ENCODE results near the gene ZNF584. TPM values are rescaled to one million over a fixed set of nuclear protein-coding genes. Genes with fewer than 3 reads are reported as not detected.

The ZNF584 gene
- total and polyA plus RNA-seq, 2 donors (not counting 1 experiment from before 2014, with no cell fraction given): 3.0 to 12.3 TPM

- ATAC-seq (ENCODE audit: low read depth): peak; percentile 18
- H3K4me3 ChIP-seq (ENCODE audit: control extremely low read depth in 1 of 5, extremely low read depth in 1 of 5, insufficient read depth in 1 of 5, low read depth in 2 of 5, low read length in 4 of 5): peak overlapping the region; percentile 30 to 91 (median 89)
Observed at GRCh38 chr19:58466089-58466759, 57.8 kb downstream of the ZNF584 start.

More at GRCh38 chr19:58466089-58466759, 57.8 kb downstream of the ZNF584 start:
- Histone ChIP-seq H4K20me1 (ENCODE audit: control insufficient read depth, insufficient read depth, low read length, poor library complexity, severe bottlenecking) (peaks cover 4% of the 10 kb centered on the region), H3K79me2 (ENCODE audit: control insufficient read depth, insufficient read depth, low read length) (peaks cover 24% of the 10 kb centered on the region), H3K27me3 (replicated peaks in 1 of 4; ENCODE audit: control extremely low read depth in 1 of 4, control insufficient read depth in 3 of 4, insufficient read depth in 4 of 4, low read length in 3 of 4) (no peaks in the 10 kb centered on the region), H3K36me3 (replicated peaks in 1 of 2; ENCODE audit: control extremely low read depth in 1 of 2, control insufficient read depth in 1 of 2, extremely low read depth in 1 of 2, insufficient read depth in 2 of 2, low read length in 1 of 2) (peaks cover 0 to 3% of the 10 kb centered on the region in 2 experiments), H3K4me2 (replicated peaks; ENCODE audit: low read depth, low read length, poor library complexity, severe bottlenecking) (peak overlapping the region; percentile 78), H3K9ac (ENCODE audit: low read length) (peak overlapping the region; percentile 89), H2AFZ (ENCODE audit: insufficient read depth, low read depth, low read length, poor library complexity, severe bottlenecking) (peak overlapping the region; percentile 93), H3K27ac (ENCODE audit: low read length in 2 of 2) (no peak overlapping the region), H3K4me1 (ENCODE audit: control insufficient read depth in 2 of 2, insufficient read depth in 2 of 2, low read length in 2 of 2) (peaks cover 8 to 25% of the 10 kb centered on the region in 2 donors), H3K9me3 (ENCODE audit: control extremely low read depth in 1 of 3, control insufficient read depth in 2 of 3, insufficient read depth in 1 of 3, low read length in 2 of 3) (peaks cover 0 to 6% (median 0%) of the 10 kb centered on the region in 3 donors)
- CTCF ChIA-PET: interaction anchor here (0.9 kb wide), 1 partner anchor 161 kb away, joined by 3 read pairs; the partner anchor contains the start of gene ERVK3-1
- 35% methylated on average over 18 of the region's 20 CpGs for WGBS (ENCODE audit: insufficient coverage)
- DNase-seq: no peak
- Mint-ChIP-seq H3K27ac (peak overlapping the region; percentile 85), H3K9me3 (ENCODE audit: insufficient read depth) (no peaks in the 10 kb centered on the region), H3K27me3 (no peaks in the 10 kb centered on the region), H3K4me1 (peaks cover 26% of the 10 kb centered on the region), H3K4me3 (peak overlapping the region; percentile 85)
- intact Hi-C loops (cut with micrococcal nuclease): loop anchor here (1.0 to 2.0 kb wide), 8 partner anchors 10 to 161 kb away; partner anchors contain the start of genes ERVK3-1, RPS5, TRIM28 and ZNF132
- POLR2A ChIA-PET: interaction anchor here (0.6 to 1.7 kb wide), 3 partner anchors 11 to 104 kb away, joined by 3 to 4 read pairs (median 3); partner anchors contain the start of gene ZNF497
- TF ChIP-seq, protein P1, sequence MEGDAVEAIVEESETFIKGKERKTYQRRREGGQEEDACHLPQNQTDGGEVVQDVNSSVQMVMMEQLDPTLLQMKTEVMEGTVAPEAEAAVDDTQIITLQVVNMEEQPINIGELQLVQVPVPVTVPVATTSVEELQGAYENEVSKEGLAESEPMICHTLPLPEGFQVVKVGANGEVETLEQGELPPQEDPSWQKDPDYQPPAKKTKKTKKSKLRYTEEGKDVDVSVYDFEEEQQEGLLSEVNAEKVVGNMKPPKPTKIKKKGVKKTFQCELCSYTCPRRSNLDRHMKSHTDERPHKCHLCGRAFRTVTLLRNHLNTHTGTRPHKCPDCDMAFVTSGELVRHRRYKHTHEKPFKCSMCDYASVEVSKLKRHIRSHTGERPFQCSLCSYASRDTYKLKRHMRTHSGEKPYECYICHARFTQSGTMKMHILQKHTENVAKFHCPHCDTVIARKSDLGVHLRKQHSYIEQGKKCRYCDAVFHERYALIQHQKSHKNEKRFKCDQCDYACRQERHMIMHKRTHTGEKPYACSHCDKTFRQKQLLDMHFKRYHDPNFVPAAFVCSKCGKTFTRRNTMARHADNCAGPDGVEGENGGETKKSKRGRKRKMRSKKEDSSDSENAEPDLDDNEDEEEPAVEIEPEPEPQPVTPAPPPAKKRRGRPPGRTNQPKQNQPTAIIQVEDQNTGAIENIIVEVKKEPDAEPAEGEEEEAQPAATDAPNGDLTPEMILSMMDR (IDR thresholded peaks at IDR 0.05): no peak
- no peak for TF ChIP-seq EZH2 (IDR thresholded peaks at IDR 0.05; ENCODE audit: borderline replicate concordance, insufficient read depth, low read depth, low read length, poor library complexity, severe bottlenecking)

All from B cell (primary cell).